ENCODE measurements around the gene PRTFDC1.

GRCh38 chr10:24973163-24973562 is 20.8 kb upstream of the PRTFDC1 start:
- TF ChIP-seq ZNF274 (IDR thresholded peaks at IDR 0.05; ENCODE audit: low read depth, low read length): no peak
- no peak for TF ChIP-seq EZH2 (IDR thresholded peaks at IDR 0.05)
- TF ChIP-seq YY1 (IDR thresholded peaks at IDR 0.05; ENCODE audit: extremely low read depth, insufficient replicate concordance, low read depth, low read length): no peak
- no peak for TF ChIP-seq CBX3 (IDR thresholded peaks at IDR 0.05; ENCODE audit: low read depth)
- TF ChIP-seq CTCF (IDR thresholded peaks at IDR 0.05 in 2 of 3, conservative IDR thresholded peaks at IDR 0.05 in 1 of 3; ENCODE audit: borderline replicate concordance in 1 of 3, insufficient read depth in 1 of 3, low read depth in 2 of 3, low read length in 2 of 3): no peak
- no peak for TF ChIP-seq POLR2A (IDR thresholded peaks at IDR 0.05; ENCODE audit: borderline replicate concordance, extremely low read depth, insufficient read depth, insufficient read length)
- TF ChIP-seq ELF1 (IDR thresholded peaks at IDR 0.05; ENCODE audit: borderline replicate concordance, low read depth): no peak
- TF ChIP-seq, protein P1, sequence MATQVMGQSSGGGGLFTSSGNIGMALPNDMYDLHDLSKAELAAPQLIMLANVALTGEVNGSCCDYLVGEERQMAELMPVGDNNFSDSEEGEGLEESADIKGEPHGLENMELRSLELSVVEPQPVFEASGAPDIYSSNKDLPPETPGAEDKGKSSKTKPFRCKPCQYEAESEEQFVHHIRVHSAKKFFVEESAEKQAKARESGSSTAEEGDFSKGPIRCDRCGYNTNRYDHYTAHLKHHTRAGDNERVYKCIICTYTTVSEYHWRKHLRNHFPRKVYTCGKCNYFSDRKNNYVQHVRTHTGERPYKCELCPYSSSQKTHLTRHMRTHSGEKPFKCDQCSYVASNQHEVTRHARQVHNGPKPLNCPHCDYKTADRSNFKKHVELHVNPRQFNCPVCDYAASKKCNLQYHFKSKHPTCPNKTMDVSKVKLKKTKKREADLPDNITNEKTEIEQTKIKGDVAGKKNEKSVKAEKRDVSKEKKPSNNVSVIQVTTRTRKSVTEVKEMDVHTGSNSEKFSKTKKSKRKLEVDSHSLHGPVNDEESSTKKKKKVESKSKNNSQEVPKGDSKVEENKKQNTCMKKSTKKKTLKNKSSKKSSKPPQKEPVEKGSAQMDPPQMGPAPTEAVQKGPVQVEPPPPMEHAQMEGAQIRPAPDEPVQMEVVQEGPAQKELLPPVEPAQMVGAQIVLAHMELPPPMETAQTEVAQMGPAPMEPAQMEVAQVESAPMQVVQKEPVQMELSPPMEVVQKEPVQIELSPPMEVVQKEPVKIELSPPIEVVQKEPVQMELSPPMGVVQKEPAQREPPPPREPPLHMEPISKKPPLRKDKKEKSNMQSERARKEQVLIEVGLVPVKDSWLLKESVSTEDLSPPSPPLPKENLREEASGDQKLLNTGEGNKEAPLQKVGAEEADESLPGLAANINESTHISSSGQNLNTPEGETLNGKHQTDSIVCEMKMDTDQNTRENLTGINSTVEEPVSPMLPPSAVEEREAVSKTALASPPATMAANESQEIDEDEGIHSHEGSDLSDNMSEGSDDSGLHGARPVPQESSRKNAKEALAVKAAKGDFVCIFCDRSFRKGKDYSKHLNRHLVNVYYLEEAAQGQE (IDR thresholded peaks at IDR 0.05; ENCODE audit: low read depth): no peak
- no peak for TF ChIP-seq RAD21 (IDR thresholded peaks at IDR 0.05; ENCODE audit: low read depth)
- no peak for TF ChIP-seq CEBPB (IDR thresholded peaks at IDR 0.05; ENCODE audit: low read depth)
- no peak for TF ChIP-seq SP1 (IDR thresholded peaks at IDR 0.05; ENCODE audit: low read depth)
- TF ChIP-seq JUND (IDR thresholded peaks at IDR 0.05): no peak
- no peak for TF ChIP-seq ZFX (IDR thresholded peaks at IDR 0.05)

Measured in HCT116 (cell line).